Measurements from ENCODE around the gene BTBD8. TPM values are rescaled to one million over a fixed set of nuclear protein-coding genes. Genes with fewer than 3 reads are reported as not detected.

Gene BTBD8
- total RNA-seq, 2 experiments from 2014 or later = 2.0 to 2.7 TPM

DNA sequence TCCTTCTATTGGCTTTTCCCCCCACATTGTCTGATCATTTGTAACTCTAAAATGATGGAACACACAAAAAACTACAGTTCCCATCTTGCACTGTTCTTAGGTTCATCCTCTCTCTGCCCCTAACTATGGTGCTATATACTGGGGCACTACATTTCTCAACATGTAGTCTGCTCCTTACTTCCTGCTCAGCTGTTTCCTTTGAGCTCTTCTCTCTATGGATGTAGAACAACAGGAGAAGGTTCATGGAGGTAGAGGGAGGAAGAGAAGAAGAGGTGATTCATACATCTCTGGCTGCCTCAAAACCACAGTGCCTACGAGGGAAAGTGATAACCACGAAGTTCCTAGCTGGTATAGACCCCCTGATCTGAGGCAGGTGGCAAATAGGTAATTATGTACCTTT is 130.6 kb downstream of the BTBD8 start:
- Mint-ChIP-seq H3K27me3 (ENCODE audit: low read depth) (no peaks in the 10 kb centered on the region), H3K36me3 (ENCODE audit: low read depth) (no peaks in the 10 kb centered on the region), H3K27ac (no peak overlapping the region), H3K4me3 (no peak overlapping the region), H3K4me1 (ENCODE audit: low read depth) (peaks cover 16% of the 10 kb centered on the region), H3K9me3 (no peaks in the 10 kb centered on the region)
- no peak for DNase-seq
- intact Hi-C loops (cut with micrococcal nuclease) = no loop called here
- CTCF ChIA-PET = interaction anchor here (0.8 to 1.3 kb wide), 2 partner anchors 21 to 41 kb away, joined by 3 to 6 read pairs; no protein-coding TSS in a partner anchor

DNA sequence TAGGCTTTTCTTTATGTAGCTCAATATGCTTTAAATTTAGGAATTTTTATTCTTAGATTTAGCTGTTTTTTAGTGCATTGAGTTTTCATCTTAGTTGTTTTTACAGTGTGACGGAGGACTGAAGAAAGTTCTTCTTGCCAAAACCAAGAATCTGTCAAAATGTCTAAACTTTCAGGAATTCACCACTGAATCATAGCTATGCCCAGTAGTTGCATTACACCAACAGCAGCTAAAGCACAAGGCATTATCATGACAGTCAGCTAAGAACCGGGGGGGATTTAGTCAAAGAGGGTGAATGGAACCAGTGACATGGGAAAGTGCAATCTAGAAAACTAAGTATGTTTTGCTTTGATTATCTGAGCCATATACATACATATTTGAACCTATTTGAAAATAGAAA is 131.0 kb downstream of the BTBD8 start:
- Mint-ChIP-seq H3K9me3 (no peaks in the 10 kb centered on the region), H3K4me3 (no peak overlapping the region), H3K4me1 (ENCODE audit: low read depth) (peaks cover 16% of the 10 kb centered on the region), H3K27ac (no peak overlapping the region), H3K27me3 (ENCODE audit: low read depth) (no peaks in the 10 kb centered on the region), H3K36me3 (ENCODE audit: low read depth) (no peaks in the 10 kb centered on the region)
- intact Hi-C loops (cut with micrococcal nuclease) = no loop called here
- DNase-seq = no peak
- CTCF ChIA-PET = interaction anchor here (0.8 to 1.3 kb wide), 3 partner anchors 20 to 538 kb away, joined by 3 to 6 read pairs (median 3); no protein-coding TSS in a partner anchor

GRCh38 chr1:92217721-92218120 is 137.6 kb downstream of the BTBD8 start, which contains the start of gene C1orf146:
C1orf146 (plus strand) TSS chr1:92217915; CDS start chr1:92231421, 13,506 bp downstream.
- H3K9me3 Mint-ChIP-seq = no peaks in the 10 kb centered on the region
- H3K4me3 Mint-ChIP-seq = no peak within 1 kb of the TSS
- CTCF ChIA-PET = interaction anchor here (0.9 kb wide), 1 partner anchor 71 kb away, joined by 3 read pairs; no protein-coding TSS in a partner anchor
- H3K36me3 Mint-ChIP-seq (ENCODE audit: low read depth) = no peaks in the 10 kb centered on the region
- no peaks in the 10 kb centered on the region for H3K27me3 Mint-ChIP-seq (ENCODE audit: low read depth)
- no peaks in the 10 kb centered on the region for H3K4me1 Mint-ChIP-seq (ENCODE audit: low read depth)
- DNase-seq = no peak
- H3K27ac Mint-ChIP-seq = no peak within 1 kb of the TSS
- intact Hi-C loops (cut with micrococcal nuclease) = no loop called here

GRCh38 chr1:92218559-92218958 is 138.4 kb downstream of the BTBD8 start:
- Mint-ChIP-seq H3K27ac (no peak overlapping the region), H3K9me3 (no peaks in the 10 kb centered on the region), H3K4me3 (no peak overlapping the region), H3K27me3 (ENCODE audit: low read depth) (no peaks in the 10 kb centered on the region), H3K36me3 (ENCODE audit: low read depth) (no peaks in the 10 kb centered on the region), H3K4me1 (ENCODE audit: low read depth) (no peaks in the 10 kb centered on the region)
- CTCF ChIA-PET = interaction anchor here (0.9 kb wide), 1 partner anchor 70 kb away, joined by 3 read pairs; no protein-coding TSS in a partner anchor
- intact Hi-C loops (cut with micrococcal nuclease) = no loop called here
- no peak for DNase-seq

- intact Hi-C loops (cut with micrococcal nuclease) = no loop called here
Observed at GRCh38 chr1:92219028-92219427, 138.9 kb downstream of the BTBD8 start.

DNA sequence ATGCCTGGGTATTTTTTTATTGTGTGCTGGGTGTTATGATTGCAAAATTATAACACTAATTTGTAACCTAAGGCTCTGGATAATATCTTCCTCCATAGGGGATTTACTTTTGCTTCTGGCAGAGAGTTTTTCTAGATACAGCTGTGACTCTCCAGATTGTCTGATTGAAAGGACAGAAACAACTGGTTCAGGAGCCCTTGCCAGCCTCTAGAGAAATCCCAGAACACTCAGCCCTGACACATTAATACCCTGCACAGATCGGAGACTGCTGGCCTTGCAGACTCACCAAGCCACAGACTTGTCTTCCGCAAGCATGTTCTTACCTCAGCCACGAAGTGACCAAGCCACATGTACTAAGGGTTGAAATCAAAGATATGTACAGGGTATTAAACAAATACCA is 148.3 kb downstream of the BTBD8 start:
- Mint-ChIP-seq H3K36me3 (ENCODE audit: low read depth) (no peaks in the 10 kb centered on the region), H3K27me3 (ENCODE audit: low read depth) (no peaks in the 10 kb centered on the region), H3K4me1 (ENCODE audit: low read depth) (no peaks in the 10 kb centered on the region), H3K4me3 (no peak overlapping the region), H3K27ac (no peak overlapping the region), H3K9me3 (no peaks in the 10 kb centered on the region)
- DNase-seq = no peak
- intact Hi-C loops (cut with micrococcal nuclease) = no loop called here
- CTCF ChIA-PET = no interaction called here

More at GRCh38 chr1:92219028-92219427, 138.9 kb downstream of the BTBD8 start:
- CTCF ChIA-PET = interaction anchor here (0.9 kb wide), 1 partner anchor 154 kb away, joined by 4 read pairs; no protein-coding TSS in a partner anchor
- no peaks in the 10 kb centered on the region for H3K27me3 Mint-ChIP-seq (ENCODE audit: low read depth)
- no peaks in the 10 kb centered on the region for H3K36me3 Mint-ChIP-seq (ENCODE audit: low read depth)
- no peak for DNase-seq
- no peaks in the 10 kb centered on the region for H3K4me1 Mint-ChIP-seq (ENCODE audit: low read depth)
- no peak overlapping the region for H3K27ac Mint-ChIP-seq
- H3K9me3 Mint-ChIP-seq = no peaks in the 10 kb centered on the region
- no peak overlapping the region for H3K4me3 Mint-ChIP-seq

GRCh38 chr1:92230736-92231135 is 150.6 kb downstream of the BTBD8 start:
- intact Hi-C loops (cut with micrococcal nuclease) = no loop called here
- no peak overlapping the region for H3K4me3 Mint-ChIP-seq
- no peaks in the 10 kb centered on the region for H3K36me3 Mint-ChIP-seq (ENCODE audit: low read depth)
- H3K27me3 Mint-ChIP-seq (ENCODE audit: low read depth) = no peaks in the 10 kb centered on the region
- no peaks in the 10 kb centered on the region for H3K4me1 Mint-ChIP-seq (ENCODE audit: low read depth)
- CTCF ChIA-PET = no interaction called here
- H3K9me3 Mint-ChIP-seq = no peaks in the 10 kb centered on the region
- no peak overlapping the region for H3K27ac Mint-ChIP-seq
- DNase-seq = no peak

Other genes starting within 250 kb of the BTBD8 start
- gene TGFBR3, start 194.2 kb upstream of the BTBD8 start, total RNA-seq = 1 to 10 TPM; 3.2 to 3.3 TPM
- gene BRDT, start 130.9 kb upstream of the BTBD8 start, total RNA-seq = not detected
- gene EPHX4, start 50.4 kb upstream of the BTBD8 start, total RNA-seq = under 1 TPM; 0.14 to 0.32 TPM
- gene SETSIP, start 4.9 kb upstream of the BTBD8 start, total RNA-seq = under 1 TPM in 1 of 2 experiments, not detected in 1; 0.32 TPM
- gene C1orf146, start 137.6 kb downstream of the BTBD8 start, total RNA-seq = not detected
- gene GLMN, start 218.6 kb downstream of the BTBD8 start, total RNA-seq = 10 to 100 TPM; 14.0 to 15.3 TPM
- gene RPAP2, start 218.7 kb downstream of the BTBD8 start, total RNA-seq = 10 to 100 TPM; 21.0 to 21.9 TPM

All from activated naive CD4-positive, alpha-beta T cell treated with anti-CD3 and anti-CD28 coated beads for 36 hours (primary cell).